Stomach (tissue), 4 donors: ENCODE data around the gene SHLD1.

Experiments used
- EP300 ChIP-seq: sonication (generic); formaldehyde crosslinking; IDR thresholded peaks from one replicate; pipeline ENCODE4 v1.6.1; 2017; ENCODE audit warnings: antibody characterized with exemption
- POLR2A ChIP-seq, 4 donors: fragments of 450-650 bp; IDR thresholded peaks; one replicate each; pipeline ENCODE4 v1.6.1; 2016; ENCODE audit warnings: antibody characterized with exemption in 4 of 4, control low read depth in 2 of 4, mild to moderate bottlenecking in 1 of 4, moderate library complexity in 1 of 4
- POLR2AphosphoS5 ChIP-seq, 3 donors: sonication (generic); formaldehyde crosslinking; IDR thresholded peaks; one replicate each; pipeline ENCODE4 v1.6.1; 2016; ENCODE audit warnings: antibody characterized with exemption in 3 of 3
- TF ChIP-seq, protein P1 (sequence below), 7 experiments: fragments of 450-650 bp in 4 of 7; fragments of 200-600 bp in 3 of 7; sonication (generic) in 3 of 7; IDR thresholded peaks; one replicate each; pipeline ENCODE4 v1.5.1; 2016 to 2019; ENCODE audit warnings: antibody characterized with exemption in 7 of 7, control low read depth in 2 of 7, mild to moderate bottlenecking in 1 of 7

DNA sequence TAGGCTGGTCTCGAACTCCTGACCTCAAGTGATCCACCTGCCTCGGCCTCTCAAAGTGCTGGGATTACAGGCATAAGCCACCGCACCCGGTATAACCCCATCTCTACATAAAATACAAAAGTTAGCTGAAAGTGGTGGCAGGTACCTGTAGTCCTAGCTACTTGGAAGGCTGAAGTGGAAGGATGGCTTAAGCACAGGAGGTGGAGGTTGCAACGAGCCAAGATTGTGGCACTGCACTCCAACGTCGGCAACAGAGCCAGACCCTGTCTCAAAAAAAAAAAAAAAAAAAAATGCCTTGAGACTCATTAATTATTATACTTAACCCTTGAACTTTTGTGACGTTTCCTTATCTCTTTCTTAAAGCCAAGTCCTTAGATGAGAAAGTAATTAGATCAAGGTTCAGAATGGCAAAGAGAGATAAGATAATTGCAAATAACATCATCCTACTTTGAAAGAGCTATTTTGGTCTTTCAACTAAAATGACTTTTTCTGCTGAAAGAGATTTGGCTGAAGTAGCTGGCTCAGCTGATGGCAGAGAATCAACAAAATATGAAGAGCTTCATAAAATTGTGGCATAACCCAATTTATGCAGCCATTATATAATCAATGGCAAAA is 4.7 kb upstream of the SHLD1 start:
- TF ChIP-seq, protein P1, sequence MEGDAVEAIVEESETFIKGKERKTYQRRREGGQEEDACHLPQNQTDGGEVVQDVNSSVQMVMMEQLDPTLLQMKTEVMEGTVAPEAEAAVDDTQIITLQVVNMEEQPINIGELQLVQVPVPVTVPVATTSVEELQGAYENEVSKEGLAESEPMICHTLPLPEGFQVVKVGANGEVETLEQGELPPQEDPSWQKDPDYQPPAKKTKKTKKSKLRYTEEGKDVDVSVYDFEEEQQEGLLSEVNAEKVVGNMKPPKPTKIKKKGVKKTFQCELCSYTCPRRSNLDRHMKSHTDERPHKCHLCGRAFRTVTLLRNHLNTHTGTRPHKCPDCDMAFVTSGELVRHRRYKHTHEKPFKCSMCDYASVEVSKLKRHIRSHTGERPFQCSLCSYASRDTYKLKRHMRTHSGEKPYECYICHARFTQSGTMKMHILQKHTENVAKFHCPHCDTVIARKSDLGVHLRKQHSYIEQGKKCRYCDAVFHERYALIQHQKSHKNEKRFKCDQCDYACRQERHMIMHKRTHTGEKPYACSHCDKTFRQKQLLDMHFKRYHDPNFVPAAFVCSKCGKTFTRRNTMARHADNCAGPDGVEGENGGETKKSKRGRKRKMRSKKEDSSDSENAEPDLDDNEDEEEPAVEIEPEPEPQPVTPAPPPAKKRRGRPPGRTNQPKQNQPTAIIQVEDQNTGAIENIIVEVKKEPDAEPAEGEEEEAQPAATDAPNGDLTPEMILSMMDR (IDR thresholded peaks at IDR 0.05): no peak
- TF ChIP-seq POLR2A (IDR thresholded peaks at IDR 0.05): no peak
- TF ChIP-seq POLR2AphosphoS5 (IDR thresholded peaks at IDR 0.05): no peak
- no peak for TF ChIP-seq EP300
